Measurements from ENCODE around the gene TMIE.

DNA sequence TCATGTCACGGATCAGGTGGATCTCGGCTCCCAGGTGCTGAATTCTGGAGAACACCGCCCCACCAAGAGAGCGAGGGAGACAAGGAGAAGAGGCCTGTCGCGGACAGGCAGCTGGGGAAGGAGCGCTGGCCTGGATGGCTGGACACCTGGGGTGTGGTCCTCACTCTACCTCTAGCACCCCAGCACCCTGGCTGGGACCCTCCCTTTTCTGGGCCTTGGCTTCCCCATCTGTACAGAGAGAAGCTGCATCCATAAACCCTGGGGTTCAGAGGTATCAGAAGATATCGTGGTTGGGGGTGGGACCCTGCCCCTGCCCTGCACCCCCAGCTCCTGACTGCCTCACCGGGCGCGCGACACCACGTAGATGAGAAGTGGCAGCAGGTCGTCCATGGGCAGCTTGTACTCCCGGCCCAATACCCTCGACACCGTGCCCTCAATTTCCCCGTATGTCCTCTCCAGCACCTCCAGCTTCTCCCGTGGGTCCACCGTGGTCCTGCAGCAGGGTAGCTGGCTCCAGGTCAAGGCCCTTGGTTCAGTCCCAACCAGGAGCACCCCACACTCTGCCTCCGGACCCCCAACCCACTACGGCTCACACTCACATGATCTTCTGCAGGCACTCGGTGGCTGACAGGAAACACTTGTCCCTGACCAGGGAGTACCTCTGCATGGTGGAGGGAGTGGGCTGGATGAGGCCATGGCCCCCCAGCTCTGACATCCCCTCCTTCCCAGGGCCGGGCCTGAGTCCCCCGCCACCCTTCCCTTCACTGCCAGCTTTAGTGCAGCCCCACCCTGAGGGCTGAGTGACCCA, 29.4 kb upstream of the TMIE start:
- TF ChIP-seq, protein P1, sequence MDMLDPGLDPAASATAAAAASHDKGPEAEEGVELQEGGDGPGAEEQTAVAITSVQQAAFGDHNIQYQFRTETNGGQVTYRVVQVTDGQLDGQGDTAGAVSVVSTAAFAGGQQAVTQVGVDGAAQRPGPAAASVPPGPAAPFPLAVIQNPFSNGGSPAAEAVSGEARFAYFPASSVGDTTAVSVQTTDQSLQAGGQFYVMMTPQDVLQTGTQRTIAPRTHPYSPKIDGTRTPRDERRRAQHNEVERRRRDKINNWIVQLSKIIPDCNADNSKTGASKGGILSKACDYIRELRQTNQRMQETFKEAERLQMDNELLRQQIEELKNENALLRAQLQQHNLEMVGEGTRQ (IDR thresholded peaks at IDR 0.05; ENCODE audit: low read length), result no peak
- TF ChIP-seq TAF1 (IDR thresholded peaks at IDR 0.05; ENCODE audit: low read depth, low read length), result no peak
- TF ChIP-seq RFX5 (IDR thresholded peaks at IDR 0.05; ENCODE audit: borderline replicate concordance, low read depth, low read length), result no peak
